ENCODE data around the gene CCDC85C. TPM values are rescaled to one million over a fixed set of nuclear protein-coding genes. Genes with fewer than 3 reads are reported as not detected.

The CCDC85C gene
- total RNA-seq, 1 experiment from 2014 or later: 33.2 TPM

- Histone ChIP-seq H3K79me2 (ENCODE audit: insufficient read depth, low read length) (no peaks in the 10 kb centered on the region), H4K5ac (ENCODE audit: insufficient read length, low read depth, low read length) (no peak overlapping the region), H2AFZ (ENCODE audit: low read length) (no peak overlapping the region), H4K91ac (ENCODE audit: insufficient read length, low read depth, low read length) (no peak overlapping the region), H3K4me1 (ENCODE audit: insufficient read depth, low read length) (no peaks in the 10 kb centered on the region), H3K14ac (ENCODE audit: insufficient read depth, low read length) (no peak overlapping the region), H4K8ac (replicated peaks; ENCODE audit: insufficient read length, low read depth, low read length) (no peak overlapping the region), H3K9ac (ENCODE audit: extremely low read depth, insufficient read length, low read length) (no peak overlapping the region), H4K20me1 (ENCODE audit: control insufficient read depth, insufficient read depth, insufficient read length) (peaks cover 2% of the 10 kb centered on the region), H2BK15ac (ENCODE audit: low read depth, low read length) (no peak overlapping the region), H3K27me3 (ENCODE audit: insufficient read depth, low read length) (no peaks in the 10 kb centered on the region), H3K27ac (ENCODE audit: insufficient read length, low read depth, low read length) (no peak overlapping the region), H3K4ac (ENCODE audit: low read depth, low read length) (no peak overlapping the region), H3K23ac (ENCODE audit: insufficient read length, low read depth, low read length) (no peak overlapping the region), H2BK20ac (ENCODE audit: low read depth, low read length, poor library complexity, severe bottlenecking) (no peak overlapping the region), H3K18ac (ENCODE audit: insufficient read length, low read depth, low read length) (no peak overlapping the region), H2AK5ac (ENCODE audit: insufficient read length, low read length) (no peak overlapping the region), H3K56ac (ENCODE audit: insufficient read length, low read depth, low read length) (no peak overlapping the region), H2BK12ac (ENCODE audit: insufficient read length, low read depth, low read length) (no peak overlapping the region), H2BK120ac (ENCODE audit: low read depth, low read length, poor library complexity, severe bottlenecking) (no peak overlapping the region), H3K79me1 (ENCODE audit: insufficient read depth, low read depth, low read length, poor library complexity, severe bottlenecking) (no peaks in the 10 kb centered on the region), H2BK5ac (ENCODE audit: insufficient read length, low read length) (no peak overlapping the region), H3K23me2 (ENCODE audit: insufficient read length, low read depth, low read length, poor library complexity, severe bottlenecking) (no peaks in the 10 kb centered on the region), H3K4me2 (ENCODE audit: insufficient read depth, insufficient read length, low read length) (no peak overlapping the region), H3K9me3 (ENCODE audit: control insufficient read depth, low read depth, low read length) (no peaks in the 10 kb centered on the region), H3T11ph (ENCODE audit: low read length) (no peak overlapping the region)
- WGBS (ENCODE audit: extremely low coverage, insufficient read length, low lambda C conversion rate): no CpG with 5 or more reads among the region's 27 CpGs
- no peak for DNase-seq
- Mint-ChIP-seq H3K9me3 (no peaks in the 10 kb centered on the region), H3K27me3 (ENCODE audit: low read depth) (no peaks in the 10 kb centered on the region), H3K36me3 (ENCODE audit: insufficient read depth in 1 of 3, low read depth in 3 of 3) (peaks cover 13 to 61% (median 49%) of the 10 kb centered on the region in 3 experiments; a peak in 6 of 7 replicates), H3K4me1 (peaks cover 4 to 12% of the 10 kb centered on the region in 2 experiments), H3K27ac (peak overlapping the region in 2 of 3 experiments; percentile 65 to 90; a peak in 3 of 7 replicates), H3K4me3 (no peak overlapping the region)
- TF ChIP-seq CTCF (conservative IDR thresholded peaks at IDR 0.05): no peak
Measured at GRCh38 chr14:99509871-99510555, 94.0 kb downstream of the CCDC85C start.
